ENCODE results near the gene TNS2. TPM values are rescaled to one million over a fixed set of nuclear protein-coding genes. Genes with fewer than 3 reads are reported as not detected.

The TNS2 gene
- total and polyA plus RNA-seq, 10 of the 15 experiments (the other 5 are each of a cell fraction or from before 2014, with no cell fraction given) = 0.03 to 0.72 (median 0.16) TPM; not detected in 4

DNA sequence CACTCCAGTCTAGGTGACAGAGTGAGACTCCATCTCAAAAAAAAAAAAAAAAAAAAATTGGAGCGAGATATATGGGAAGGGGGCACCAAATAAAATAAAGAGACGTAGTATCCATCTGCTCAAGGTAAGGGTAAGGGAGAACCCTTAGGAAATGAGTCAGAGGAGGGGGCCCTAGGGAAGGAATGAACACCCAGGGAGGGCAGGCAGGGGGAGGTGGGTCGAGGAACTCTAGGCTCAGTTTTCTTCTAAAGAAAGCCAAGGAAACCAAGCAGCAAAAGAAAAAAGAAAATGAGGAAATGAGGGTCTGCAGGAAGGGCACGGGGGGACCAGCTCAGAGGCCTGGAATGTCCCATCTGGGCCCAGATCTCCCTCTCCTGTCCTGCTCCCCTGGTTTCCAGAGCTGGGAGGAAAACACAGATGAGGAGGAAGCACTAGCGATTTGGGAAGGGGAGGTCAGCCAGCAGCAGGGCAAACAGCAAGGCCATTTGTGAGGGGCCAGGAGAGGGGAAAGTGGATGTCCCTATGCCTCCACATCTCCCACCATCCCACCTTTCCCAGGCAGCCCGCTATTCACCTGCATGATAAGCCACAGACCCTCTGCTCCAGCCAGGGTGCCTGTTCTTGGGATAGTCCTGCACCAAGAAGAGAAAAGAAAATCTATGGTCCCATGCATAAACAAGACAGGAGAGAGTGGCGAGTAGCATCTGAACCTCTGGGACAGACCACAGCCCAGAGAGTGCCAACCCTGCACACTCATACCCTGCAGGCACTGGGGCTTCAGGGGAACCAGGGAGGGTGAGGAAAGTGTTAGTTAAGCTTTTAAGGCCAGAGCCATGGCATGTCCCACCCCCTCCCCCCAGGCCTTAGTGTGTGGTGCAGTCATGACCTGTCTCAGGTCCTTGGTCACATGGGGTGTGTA is 17.5 kb downstream of the TNS2 start:
- ChIA-PET RAD21 (ENCODE audit: unreplicated experiment) (interaction anchor here (0.7 to 4.5 kb wide), 6 partner anchors 11 to 254 kb away, joined by 3 to 84 read pairs (median 22); partner anchors contain the start of genes AAAS, IGFBP6, SOAT2 and SPRYD3), POLR2A (interaction anchor here (2.6 kb wide), 1 partner anchor 12 kb away, joined by 7 read pairs; the partner anchor contains the start of gene SPRYD3), CTCF (interaction anchor here (0.9 to 12.1 kb wide), 18 partner anchors 12 to 285 kb away, joined by 3 to 355 read pairs (median 12); partner anchors contain the start of genes AAAS, ESPL1, IGFBP6 and SOAT2), SMC1A (ENCODE audit: uncharacterized antibody, unreplicated experiment) (interaction anchor here (0.7 to 7.8 kb wide), 6 partner anchors 10 to 278 kb away, joined by 3 to 126 read pairs (median 3); partner anchors contain the start of gene SOAT2)
- FAIRE-seq (no peak), DNase-seq (ENCODE audit: low read depth, low spot score) (no peak), ATAC-seq (peak; percentile 14; the same call in 2 of the 3 replicates)
- H3K79me2 ChIP-seq (ENCODE audit: control insufficient read depth, insufficient read depth, low read length) = no peaks in the 10 kb centered on the region
- no TSS peak for BruUV-seq (replicated peaks)
- no peaks in the 10 kb centered on the region for H3K27me3 ChIP-seq (replicated peaks in 1 of 2; ENCODE audit: control insufficient read depth in 2 of 2, insufficient read depth in 2 of 2, low read length in 1 of 2)
- H3K4me3 ChIP-seq = no peak overlapping the region
- in situ Hi-C loops (cut with MboI) = no loop called here
- no peak overlapping the region for H3K4me2 ChIP-seq (ENCODE audit: control insufficient read depth, insufficient read depth)
- 85% methylated on average over 7 of the region's 7 CpGs for WGBS (ENCODE audit: insufficient coverage, insufficient replicate concordance, low lambda C conversion rate, missing lambda C conversion rate)
- no peaks in the 10 kb centered on the region for H3K9me3 ChIP-seq (replicated peaks; ENCODE audit: control insufficient read depth, insufficient read depth, low read length)
- intact Hi-C loops (cut with micrococcal nuclease; ENCODE audit: unreplicated experiment) = loop anchor here (5.0 kb wide), 1 partner anchor 90 kb away; no protein-coding TSS in a partner anchor
- H3K27ac ChIP-seq (ENCODE audit: control insufficient read depth, insufficient read depth) = no peak overlapping the region
- no peak overlapping the region for H2AFZ ChIP-seq (ENCODE audit: control insufficient read depth, low read depth, low read length)
- no peaks in the 10 kb centered on the region for H3K4me1 ChIP-seq (ENCODE audit: control insufficient read depth, insufficient read depth, low read length)
- no peak overlapping the region for H3K9ac ChIP-seq (ENCODE audit: control insufficient read depth, insufficient read depth, low read length)
- H3K36me3 ChIP-seq (ENCODE audit: control insufficient read depth in 2 of 2, insufficient read depth in 2 of 2, low read length in 1 of 2) = peaks cover 6 to 7% of the 10 kb centered on the region in 2 experiments; a peak in 3 of 4 replicates
- H4K20me1 ChIP-seq (ENCODE audit: control insufficient read depth, insufficient read depth) = no peaks in the 10 kb centered on the region; the same call in 1 of the 2 replicates
- TF ChIP-seq CBX5 (IDR thresholded peaks at IDR 0.05; ENCODE audit: low read depth) (no peak), ZZZ3 (IDR thresholded peaks at IDR 0.05; ENCODE audit: control insufficient read depth, insufficient read length, low read depth) (no peak), SMAD5 (IDR thresholded peaks at IDR 0.05; ENCODE audit: low read depth) (no peak), SMC3 (IDR thresholded peaks at IDR 0.05; ENCODE audit: borderline replicate concordance, low read length) (no peak), SUZ12 (IDR thresholded peaks at IDR 0.05; ENCODE audit: unreplicated experiment) (no peak), TBL1XR1 (IDR thresholded peaks at IDR 0.05; ENCODE audit: low read depth, low read length) (no peak), PAX8 (IDR thresholded peaks at IDR 0.05) (no peak), PBX3 (IDR thresholded peaks at IDR 0.05; ENCODE audit: insufficient replicate concordance, low read depth, low read length) (no peak), PML (IDR thresholded peaks at IDR 0.05; ENCODE audit: low read length) (no peak), TCF12 (IDR thresholded peaks at IDR 0.05; ENCODE audit: low read depth, low read length) (no peak), PRDM15 (CRISPR knock-in tag; IDR thresholded peaks at IDR 0.05) (no peak), KAT2A (conservative IDR thresholded peaks at IDR 0.05; ENCODE audit: control insufficient read depth, low read depth, low read length) (no peak)
- TF ChIP-seq, protein P1, sequence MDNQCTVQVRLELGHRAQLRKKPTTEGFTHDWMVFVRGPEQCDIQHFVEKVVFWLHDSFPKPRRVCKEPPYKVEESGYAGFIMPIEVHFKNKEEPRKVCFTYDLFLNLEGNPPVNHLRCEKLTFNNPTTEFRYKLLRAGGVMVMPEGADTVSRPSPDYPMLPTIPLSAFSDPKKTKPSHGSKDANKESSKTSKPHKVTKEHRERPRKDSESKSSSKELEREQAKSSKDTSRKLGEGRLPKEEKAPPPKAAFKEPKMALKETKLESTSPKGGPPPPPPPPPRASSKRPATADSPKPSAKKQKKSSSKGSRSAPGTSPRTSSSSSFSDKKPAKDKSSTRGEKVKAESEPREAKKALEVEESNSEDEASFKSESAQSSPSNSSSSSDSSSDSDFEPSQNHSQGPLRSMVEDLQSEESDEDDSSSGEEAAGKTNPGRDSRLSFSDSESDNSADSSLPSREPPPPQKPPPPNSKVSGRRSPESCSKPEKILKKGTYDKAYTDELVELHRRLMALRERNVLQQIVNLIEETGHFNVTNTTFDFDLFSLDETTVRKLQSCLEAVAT (IDR thresholded peaks at IDR 0.05) = no peak
- TF ChIP-seq, protein P2, sequence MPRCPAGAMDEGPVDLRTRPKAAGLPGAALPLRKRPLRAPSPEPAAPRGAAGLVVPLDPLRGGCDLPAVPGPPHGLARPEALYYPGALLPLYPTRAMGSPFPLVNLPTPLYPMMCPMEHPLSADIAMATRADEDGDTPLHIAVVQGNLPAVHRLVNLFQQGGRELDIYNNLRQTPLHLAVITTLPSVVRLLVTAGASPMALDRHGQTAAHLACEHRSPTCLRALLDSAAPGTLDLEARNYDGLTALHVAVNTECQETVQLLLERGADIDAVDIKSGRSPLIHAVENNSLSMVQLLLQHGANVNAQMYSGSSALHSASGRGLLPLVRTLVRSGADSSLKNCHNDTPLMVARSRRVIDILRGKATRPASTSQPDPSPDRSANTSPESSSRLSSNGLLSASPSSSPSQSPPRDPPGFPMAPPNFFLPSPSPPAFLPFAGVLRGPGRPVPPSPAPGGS (IDR thresholded peaks at IDR 0.05; ENCODE audit: borderline replicate concordance, insufficient read depth, low read depth, low read length, poor library complexity, severe bottlenecking) = no peak

Measured in GM12878 (cell line).